ENCODE data around the gene SH2B3.

The SH2B3 gene

GRCh38 chr12:111409780-111410430, 4.2 kb downstream of the SH2B3 start:
- DNase-seq (ENCODE audit: low read depth): no peak

GRCh38 chr12:111410431-111411184, 4.9 kb downstream of the SH2B3 start:
- DNase-seq (ENCODE audit: low read depth): no peak

GRCh38 chr12:111411185-111411764, 5.6 kb downstream of the SH2B3 start:
- no peak for DNase-seq (ENCODE audit: low read depth)

- no peak for DNase-seq (ENCODE audit: low read depth)
Observed at GRCh38 chr12:111412007-111412829, 6.5 kb downstream of the SH2B3 start.

GRCh38 chr12:111412830-111413441, 7.2 kb downstream of the SH2B3 start:
- no peak for DNase-seq (ENCODE audit: low read depth)

- DNase-seq (ENCODE audit: low read depth): no peak
Observed at GRCh38 chr12:111413442-111414086, 7.8 kb downstream of the SH2B3 start.

GRCh38 chr12:111414711-111415252, 9.1 kb downstream of the SH2B3 start:
- no peak for DNase-seq (ENCODE audit: low read depth)

GRCh38 chr12:111417290-111417689, 11.6 kb downstream of the SH2B3 start:
- no peak for DNase-seq (ENCODE audit: low read depth)

GRCh38 chr12:111417784-111418593, 12.3 kb downstream of the SH2B3 start:
- DNase-seq (ENCODE audit: low read depth): no peak

- DNase-seq (ENCODE audit: low read depth): no peak
Observed at GRCh38 chr12:111418594-111418880, 12.8 kb downstream of the SH2B3 start.

GRCh38 chr12:111419784-111420183, 14.1 kb downstream of the SH2B3 start:
- no peak for DNase-seq (ENCODE audit: low read depth)

- DNase-seq (ENCODE audit: low read depth): no peak
Observed at GRCh38 chr12:111420494-111420893, 14.8 kb downstream of the SH2B3 start.

GRCh38 chr12:111424189-111424792, 18.6 kb downstream of the SH2B3 start:
- no peak for DNase-seq (ENCODE audit: low read depth)

- DNase-seq (ENCODE audit: low read depth): no peak
Observed at GRCh38 chr12:111424793-111425251, 19.1 kb downstream of the SH2B3 start.

- no peak for DNase-seq (ENCODE audit: low read depth)
Observed at GRCh38 chr12:111425655-111426054, 19.9 kb downstream of the SH2B3 start.

- DNase-seq (ENCODE audit: low read depth): no peak
Observed at GRCh38 chr12:111426344-111427185, 20.8 kb downstream of the SH2B3 start.

- no peak for DNase-seq (ENCODE audit: low read depth)
Observed at GRCh38 chr12:111427417-111428074, 21.8 kb downstream of the SH2B3 start.

GRCh38 chr12:111428081-111428727, 22.5 kb downstream of the SH2B3 start:
- DNase-seq (ENCODE audit: low read depth): no peak

Data from stimulated activated CD8-positive, alpha-beta memory T cell treated with anti-CD3 and anti-CD28 coated beads, Interleukin-12 subunit alpha, Interleukin-12 subunit beta, amount 100 ng/mL, for 1 hour (primary cell).